ENCODE data around the gene PTPRD. TPM values are rescaled to one million over a fixed set of nuclear protein-coding genes. Genes with fewer than 3 reads are reported as not detected.

The PTPRD gene
- total RNA-seq (ENCODE audit: unreplicated experiment) = 532 TPM
- long read RNA-seq, partial matches to known transcripts = 2 of 16 reads
- long read RNA-seq, other reads (novel, unspliced or antisense) = 14 of 16 reads

GRCh38 chr9:10612641-10613398, at the start of gene PTPRD:
Gene PTPRD, minus strand, starts transcription at chr9:10613002.
- TF ChIP-seq, protein P1, sequence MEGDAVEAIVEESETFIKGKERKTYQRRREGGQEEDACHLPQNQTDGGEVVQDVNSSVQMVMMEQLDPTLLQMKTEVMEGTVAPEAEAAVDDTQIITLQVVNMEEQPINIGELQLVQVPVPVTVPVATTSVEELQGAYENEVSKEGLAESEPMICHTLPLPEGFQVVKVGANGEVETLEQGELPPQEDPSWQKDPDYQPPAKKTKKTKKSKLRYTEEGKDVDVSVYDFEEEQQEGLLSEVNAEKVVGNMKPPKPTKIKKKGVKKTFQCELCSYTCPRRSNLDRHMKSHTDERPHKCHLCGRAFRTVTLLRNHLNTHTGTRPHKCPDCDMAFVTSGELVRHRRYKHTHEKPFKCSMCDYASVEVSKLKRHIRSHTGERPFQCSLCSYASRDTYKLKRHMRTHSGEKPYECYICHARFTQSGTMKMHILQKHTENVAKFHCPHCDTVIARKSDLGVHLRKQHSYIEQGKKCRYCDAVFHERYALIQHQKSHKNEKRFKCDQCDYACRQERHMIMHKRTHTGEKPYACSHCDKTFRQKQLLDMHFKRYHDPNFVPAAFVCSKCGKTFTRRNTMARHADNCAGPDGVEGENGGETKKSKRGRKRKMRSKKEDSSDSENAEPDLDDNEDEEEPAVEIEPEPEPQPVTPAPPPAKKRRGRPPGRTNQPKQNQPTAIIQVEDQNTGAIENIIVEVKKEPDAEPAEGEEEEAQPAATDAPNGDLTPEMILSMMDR (IDR thresholded peaks at IDR 0.05; ENCODE audit: partially characterized antibody, unreplicated experiment) = peak; percentile 63
- DNase-seq = peak; percentile 82
- no peaks in the 10 kb centered on the region for H3K36me3 Mint-ChIP-seq (ENCODE audit: unreplicated experiment)
- H3K27me3 Mint-ChIP-seq (ENCODE audit: unreplicated experiment) = peaks cover 2% of the 10 kb centered on the region
- peak within 1 kb of the TSS; percentile 99 for H3K4me3 Mint-ChIP-seq (ENCODE audit: unreplicated experiment)
- H3K9me3 Mint-ChIP-seq (ENCODE audit: unreplicated experiment) = peaks cover 3% of the 10 kb centered on the region
- peak within 1 kb of the TSS; percentile 87 for H3K27ac Mint-ChIP-seq (ENCODE audit: unreplicated experiment)
- H3K4me1 Mint-ChIP-seq (ENCODE audit: low read depth, unreplicated experiment) = peaks cover 17% of the 10 kb centered on the region

GRCh38 chr9:10661994-10662393, 49.2 kb upstream of the PTPRD start:
- DNase-seq = no peak
- TF ChIP-seq, protein P1 (IDR thresholded peaks at IDR 0.05; ENCODE audit: partially characterized antibody, unreplicated experiment) = no peak
- Mint-ChIP-seq H3K4me3 (ENCODE audit: unreplicated experiment) (no peak overlapping the region), H3K27me3 (ENCODE audit: unreplicated experiment) (no peaks in the 10 kb centered on the region), H3K36me3 (ENCODE audit: unreplicated experiment) (no peaks in the 10 kb centered on the region), H3K9me3 (ENCODE audit: unreplicated experiment) (no peaks in the 10 kb centered on the region), H3K27ac (ENCODE audit: unreplicated experiment) (no peak overlapping the region), H3K4me1 (ENCODE audit: low read depth, unreplicated experiment) (no peaks in the 10 kb centered on the region)

GRCh38 chr9:10661376-10661775, 48.6 kb upstream of the PTPRD start:
- no peak for DNase-seq
- Mint-ChIP-seq H3K9me3 (ENCODE audit: unreplicated experiment) (no peaks in the 10 kb centered on the region), H3K36me3 (ENCODE audit: unreplicated experiment) (no peaks in the 10 kb centered on the region), H3K27me3 (ENCODE audit: unreplicated experiment) (no peaks in the 10 kb centered on the region), H3K27ac (ENCODE audit: unreplicated experiment) (no peak overlapping the region), H3K4me3 (ENCODE audit: unreplicated experiment) (no peak overlapping the region), H3K4me1 (ENCODE audit: low read depth, unreplicated experiment) (no peaks in the 10 kb centered on the region)
- TF ChIP-seq, protein P1 (IDR thresholded peaks at IDR 0.05; ENCODE audit: partially characterized antibody, unreplicated experiment) = no peak

- TF ChIP-seq, protein P1 (IDR thresholded peaks at IDR 0.05; ENCODE audit: partially characterized antibody, unreplicated experiment) = no peak
- peaks cover 2% of the 10 kb centered on the region for H3K27me3 Mint-ChIP-seq (ENCODE audit: unreplicated experiment)
- peaks cover 18% of the 10 kb centered on the region for H3K36me3 Mint-ChIP-seq (ENCODE audit: unreplicated experiment)
- H3K9me3 Mint-ChIP-seq (ENCODE audit: unreplicated experiment) = peaks cover 11% of the 10 kb centered on the region
- no peak for DNase-seq
- H3K27ac Mint-ChIP-seq (ENCODE audit: unreplicated experiment) = no peak overlapping the region
- no peak overlapping the region for H3K4me3 Mint-ChIP-seq (ENCODE audit: unreplicated experiment)
- H3K4me1 Mint-ChIP-seq (ENCODE audit: low read depth, unreplicated experiment) = no peaks in the 10 kb centered on the region
Observed at GRCh38 chr9:10651012-10651411, 38.2 kb upstream of the PTPRD start.

DNA sequence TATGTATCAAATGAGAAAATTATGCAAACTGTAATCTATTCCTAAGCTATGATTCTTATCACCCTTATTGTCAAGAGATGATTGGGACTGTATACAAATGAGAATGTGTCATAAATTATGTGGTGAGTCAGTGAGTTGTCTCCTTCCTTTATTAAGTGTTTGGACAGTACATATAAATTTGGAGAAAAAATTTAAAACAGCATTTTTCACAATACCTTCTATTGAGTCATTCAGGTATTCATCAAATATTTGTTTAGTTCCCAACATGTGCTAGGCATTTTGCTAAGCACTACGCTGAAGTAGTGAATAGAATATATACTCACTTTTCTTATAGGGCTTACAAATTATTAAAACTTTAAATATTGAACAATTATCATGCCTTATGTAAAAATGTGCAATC, 36.3 kb upstream of the PTPRD start:
- Mint-ChIP-seq H3K27me3 (ENCODE audit: unreplicated experiment) (peaks cover 2% of the 10 kb centered on the region), H3K9me3 (ENCODE audit: unreplicated experiment) (peaks cover 11% of the 10 kb centered on the region), H3K4me1 (ENCODE audit: low read depth, unreplicated experiment) (peaks cover 4% of the 10 kb centered on the region), H3K4me3 (ENCODE audit: unreplicated experiment) (no peak overlapping the region), H3K36me3 (ENCODE audit: unreplicated experiment) (peaks cover 18% of the 10 kb centered on the region), H3K27ac (ENCODE audit: unreplicated experiment) (no peak overlapping the region)
- TF ChIP-seq, protein P1 (IDR thresholded peaks at IDR 0.05; ENCODE audit: partially characterized antibody, unreplicated experiment) = no peak
- DNase-seq = no peak
